ENCODE data around the gene GBP4.
"Not testable (repeated sequence)": the region's sequence is repeated elsewhere in the genome, so short reads cannot be mapped to it uniquely, and the experiment has no call there.

Gene GBP4, protein sequence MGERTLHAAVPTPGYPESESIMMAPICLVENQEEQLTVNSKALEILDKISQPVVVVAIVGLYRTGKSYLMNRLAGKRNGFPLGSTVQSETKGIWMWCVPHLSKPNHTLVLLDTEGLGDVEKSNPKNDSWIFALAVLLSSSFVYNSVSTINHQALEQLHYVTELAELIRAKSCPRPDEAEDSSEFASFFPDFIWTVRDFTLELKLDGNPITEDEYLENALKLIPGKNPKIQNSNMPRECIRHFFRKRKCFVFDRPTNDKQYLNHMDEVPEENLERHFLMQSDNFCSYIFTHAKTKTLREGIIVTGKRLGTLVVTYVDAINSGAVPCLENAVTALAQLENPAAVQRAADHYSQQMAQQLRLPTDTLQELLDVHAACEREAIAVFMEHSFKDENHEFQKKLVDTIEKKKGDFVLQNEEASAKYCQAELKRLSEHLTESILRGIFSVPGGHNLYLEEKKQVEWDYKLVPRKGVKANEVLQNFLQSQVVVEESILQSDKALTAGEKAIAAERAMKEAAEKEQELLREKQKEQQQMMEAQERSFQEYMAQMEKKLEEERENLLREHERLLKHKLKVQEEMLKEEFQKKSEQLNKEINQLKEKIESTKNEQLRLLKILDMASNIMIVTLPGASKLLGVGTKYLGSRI

DNA sequence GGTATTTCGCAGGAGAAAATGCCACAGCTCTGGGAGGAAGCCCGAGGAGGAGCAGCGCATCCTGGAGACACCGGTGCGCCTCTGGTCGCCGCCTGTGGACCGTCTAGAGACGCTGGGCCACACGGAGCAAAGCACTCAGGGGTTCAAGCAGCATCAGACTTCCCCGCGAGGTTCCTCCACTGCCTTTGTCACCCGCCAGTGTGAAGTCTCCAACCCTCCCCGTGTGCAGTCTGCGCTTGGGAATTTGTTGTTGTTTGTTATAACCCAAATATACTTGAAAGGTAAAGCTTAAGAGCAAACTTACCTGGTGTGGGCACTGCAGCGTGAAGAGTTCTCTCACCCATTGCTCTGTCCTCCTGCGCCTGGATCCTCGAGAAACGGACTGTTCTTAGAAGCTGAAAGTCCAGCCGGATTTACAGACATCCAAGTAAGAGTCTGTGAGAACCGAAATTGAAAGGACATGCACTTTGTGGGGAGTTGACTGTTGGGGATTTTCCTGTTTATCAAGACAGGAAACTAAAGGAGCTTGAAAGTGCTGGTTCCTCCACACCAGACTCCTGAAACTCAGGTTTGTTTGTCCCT lies at the start of gene GBP4:
TSS of gene GBP4 (minus strand) at position 452 of the 582 bp plus-strand sequence. CDS start at position 344, 108 bp downstream.
- peak within 1 kb of the TSS; percentile 23 for H3K4me3 ChIP-seq (ENCODE audit: low read depth, low read length)
- peak; percentile 9 for DNase-seq (ENCODE audit: low read depth, low spot score)
- in situ Hi-C loops (cut with HindIII; ENCODE audit: low sequenced_read_pairs): no loop called here
- TF ChIP-seq, protein P1, sequence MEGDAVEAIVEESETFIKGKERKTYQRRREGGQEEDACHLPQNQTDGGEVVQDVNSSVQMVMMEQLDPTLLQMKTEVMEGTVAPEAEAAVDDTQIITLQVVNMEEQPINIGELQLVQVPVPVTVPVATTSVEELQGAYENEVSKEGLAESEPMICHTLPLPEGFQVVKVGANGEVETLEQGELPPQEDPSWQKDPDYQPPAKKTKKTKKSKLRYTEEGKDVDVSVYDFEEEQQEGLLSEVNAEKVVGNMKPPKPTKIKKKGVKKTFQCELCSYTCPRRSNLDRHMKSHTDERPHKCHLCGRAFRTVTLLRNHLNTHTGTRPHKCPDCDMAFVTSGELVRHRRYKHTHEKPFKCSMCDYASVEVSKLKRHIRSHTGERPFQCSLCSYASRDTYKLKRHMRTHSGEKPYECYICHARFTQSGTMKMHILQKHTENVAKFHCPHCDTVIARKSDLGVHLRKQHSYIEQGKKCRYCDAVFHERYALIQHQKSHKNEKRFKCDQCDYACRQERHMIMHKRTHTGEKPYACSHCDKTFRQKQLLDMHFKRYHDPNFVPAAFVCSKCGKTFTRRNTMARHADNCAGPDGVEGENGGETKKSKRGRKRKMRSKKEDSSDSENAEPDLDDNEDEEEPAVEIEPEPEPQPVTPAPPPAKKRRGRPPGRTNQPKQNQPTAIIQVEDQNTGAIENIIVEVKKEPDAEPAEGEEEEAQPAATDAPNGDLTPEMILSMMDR (IDR thresholded peaks at IDR 0.05; ENCODE audit: low read depth, low read length): no peak

DNA sequence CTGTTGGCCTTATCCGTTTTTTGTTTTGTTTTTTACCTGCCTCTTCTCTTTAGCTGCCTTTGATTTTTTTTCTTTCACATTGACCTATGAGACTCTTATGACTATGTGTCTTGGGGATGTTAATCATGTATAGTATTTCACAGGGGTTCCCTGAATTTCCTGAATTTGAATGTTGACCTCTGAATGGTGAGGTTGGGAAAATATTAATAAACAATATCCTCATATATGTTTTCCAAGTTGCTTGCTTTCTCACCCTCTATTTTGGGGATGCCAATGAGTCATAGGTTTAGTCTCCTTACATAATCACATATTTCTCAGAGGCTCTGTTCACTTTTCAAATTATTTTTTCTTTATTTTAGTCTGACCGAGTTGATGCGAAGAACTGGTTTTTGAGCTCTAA lies 44.3 kb upstream of the GBP4 start:
- DNase-seq (ENCODE audit: low read depth, low spot score): no peak
- TF ChIP-seq, protein P1 (IDR thresholded peaks at IDR 0.05; ENCODE audit: low read depth, low read length): no peak
- no peak overlapping the region for H3K4me3 ChIP-seq (ENCODE audit: low read depth, low read length)
- in situ Hi-C loops (cut with HindIII; ENCODE audit: low sequenced_read_pairs): no loop called here

DNA sequence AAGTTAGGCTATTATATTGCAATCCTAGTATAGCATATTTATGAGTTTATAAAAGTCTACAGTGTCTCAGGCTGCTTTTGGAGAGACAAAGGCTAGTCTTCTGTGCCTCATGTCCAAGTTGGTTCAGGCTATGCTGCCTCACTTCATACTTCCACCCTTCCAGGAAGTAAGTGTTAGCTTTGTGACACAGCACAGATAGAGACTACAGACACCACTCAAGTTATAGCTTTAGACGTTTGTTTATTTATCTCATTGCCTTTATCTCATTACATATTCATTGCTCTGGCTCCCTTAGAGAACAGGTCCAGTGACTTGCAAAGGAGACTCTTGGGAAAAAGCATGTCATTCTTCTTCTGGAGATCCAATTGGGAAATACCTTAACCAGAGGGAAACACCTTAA lies 22.6 kb upstream of the GBP4 start:
- in situ Hi-C loops (cut with HindIII; ENCODE audit: low sequenced_read_pairs): no loop called here
- H3K4me3 ChIP-seq (ENCODE audit: low read depth, low read length): no peak overlapping the region
- DNase-seq (ENCODE audit: low read depth, low spot score): no peak
- TF ChIP-seq, protein P1 (IDR thresholded peaks at IDR 0.05; ENCODE audit: low read depth, low read length): no peak

DNA sequence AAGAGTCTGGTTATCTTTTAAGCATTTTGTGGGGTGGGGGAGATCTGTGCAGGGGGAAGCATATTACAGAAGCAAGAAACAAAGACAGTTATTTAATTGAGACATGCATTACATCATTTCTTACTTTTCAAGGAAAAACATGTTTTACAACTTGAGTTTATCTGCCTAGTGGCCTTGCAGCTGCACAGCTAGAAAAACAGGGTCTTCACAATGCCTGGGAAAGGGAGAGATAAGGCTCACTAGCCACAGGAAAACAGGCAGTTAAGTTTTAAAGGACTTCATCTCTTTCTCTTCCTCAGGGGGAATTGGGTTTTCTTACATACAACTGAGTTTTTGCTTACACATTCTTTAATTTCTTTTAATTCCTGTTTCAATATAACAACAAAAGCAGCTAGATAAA lies 21.1 kb upstream of the GBP4 start:
- DNase-seq (ENCODE audit: low read depth, low spot score); in situ Hi-C loops (cut with HindIII; ENCODE audit: low sequenced_read_pairs); H3K4me3 ChIP-seq (ENCODE audit: low read depth, low read length): not testable (repeated sequence)

DNA sequence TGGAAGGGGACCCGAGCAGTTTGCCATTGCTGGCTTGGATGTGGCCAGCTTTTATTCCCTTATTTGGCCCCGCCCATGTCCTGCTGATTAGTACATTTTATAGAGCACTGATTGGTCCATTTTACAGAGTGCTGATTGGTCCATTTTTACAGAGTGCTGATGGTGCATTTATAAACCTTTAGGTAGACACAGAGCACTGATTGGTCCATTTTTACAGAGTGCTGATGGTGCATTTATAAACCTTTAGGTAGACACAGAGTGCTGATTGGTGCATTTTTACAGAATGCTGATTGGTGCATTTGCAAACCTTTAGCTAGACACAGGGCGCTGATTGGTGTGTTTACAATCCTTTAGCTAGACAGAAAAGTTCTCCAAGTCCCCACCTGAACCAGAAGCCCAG lies 20.2 kb upstream of the GBP4 start:
- DNase-seq (ENCODE audit: low read depth, low spot score); H3K4me3 ChIP-seq (ENCODE audit: low read depth, low read length); in situ Hi-C loops (cut with HindIII; ENCODE audit: low sequenced_read_pairs): not testable (repeated sequence)

DNA sequence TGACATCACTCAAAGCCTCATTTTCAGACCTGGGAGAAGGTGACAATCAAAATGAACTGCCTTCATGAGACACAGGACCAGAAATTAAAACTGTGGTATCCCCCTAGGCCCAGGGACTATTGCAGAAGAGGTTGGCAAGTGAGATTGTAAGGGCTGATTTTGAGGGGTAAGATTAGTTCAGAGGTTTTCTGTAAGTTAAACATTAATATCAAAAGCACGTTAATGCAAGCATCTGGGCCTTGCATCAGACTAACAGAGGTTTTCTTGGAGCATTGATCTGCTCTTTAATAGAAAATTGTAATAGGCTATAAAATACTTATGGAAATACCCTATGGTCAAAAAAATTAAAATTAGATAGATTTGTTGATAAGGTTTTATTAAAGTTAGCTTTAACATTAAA lies 14.6 kb upstream of the GBP4 start:
- H3K4me3 ChIP-seq (ENCODE audit: low read depth, low read length): no peak overlapping the region
- TF ChIP-seq, protein P1 (IDR thresholded peaks at IDR 0.05; ENCODE audit: low read depth, low read length): no peak
- DNase-seq (ENCODE audit: low read depth, low spot score): no peak
- in situ Hi-C loops (cut with HindIII; ENCODE audit: low sequenced_read_pairs): no loop called here

DNA sequence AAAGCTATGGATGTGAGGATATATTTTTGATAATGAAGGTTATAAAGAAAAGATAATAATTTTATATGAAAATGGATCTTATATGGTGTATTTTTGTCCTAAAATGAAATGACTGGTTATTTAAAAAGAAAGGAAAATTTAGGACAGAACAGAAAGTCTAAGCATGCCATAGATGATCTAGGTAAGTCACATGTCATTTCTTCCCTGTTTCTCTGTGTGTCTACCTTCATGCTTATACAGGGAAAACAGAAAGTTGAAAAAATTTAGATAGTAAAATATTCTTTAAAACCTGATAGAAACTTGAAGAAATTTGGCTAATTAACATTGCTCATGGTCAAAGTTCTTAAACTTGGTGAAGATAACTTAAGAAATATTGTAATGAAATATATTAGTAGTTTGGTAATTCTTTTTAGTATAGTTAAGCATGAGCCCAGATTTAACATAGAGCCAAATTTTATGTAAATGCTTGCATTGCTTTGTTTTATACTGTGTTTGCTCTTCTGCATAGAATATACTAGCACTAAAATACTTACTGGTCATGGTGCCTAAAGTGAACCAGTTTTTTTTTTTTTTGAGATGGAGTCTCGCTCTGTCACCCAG lies 12.4 kb upstream of the GBP4 start:
- H3K4me3 ChIP-seq (ENCODE audit: low read depth, low read length): no peak overlapping the region
- in situ Hi-C loops (cut with HindIII; ENCODE audit: low sequenced_read_pairs): no loop called here
- TF ChIP-seq, protein P1 (IDR thresholded peaks at IDR 0.05; ENCODE audit: low read depth, low read length): no peak
- DNase-seq (ENCODE audit: low read depth, low spot score): no peak

Measured in astrocyte of the spinal cord (primary cell).